HEK293T (cell line): ENCODE measurements around the gene GFRA3.

ENCODE experiments used
- BHLHE40 ChIP-seq: fragments of 450-650 bp; IDR thresholded peaks from 2 replicates; pipeline ENCODE4 v1.6.1; 2016; ENCODE audit warnings: mild to moderate bottlenecking, moderate library complexity, borderline replicate concordance
- ELF4 ChIP-seq: fragments of 450-650 bp; IDR thresholded peaks from 2 replicates; pipeline ENCODE4 v1.6.1; 2017; ENCODE audit warnings: antibody characterized with exemption
- FOXA1 ChIP-seq: fragments of 450-650 bp; IDR thresholded peaks from 2 replicates; pipeline ENCODE4 v1.6.1; 2016; ENCODE audit warnings: mild to moderate bottlenecking
- FOXK2 ChIP-seq: fragments of 450-650 bp; IDR thresholded peaks from 2 replicates; pipeline ENCODE4 v1.6.1; 2016; ENCODE audit warnings: mild to moderate bottlenecking
- FOXM1 ChIP-seq: fragments of 450-650 bp; IDR thresholded peaks from 2 replicates; pipeline ENCODE4 v1.6.1; 2017; ENCODE audit warnings: mild to moderate bottlenecking, borderline replicate concordance
- HDGF ChIP-seq: fragments of 450-650 bp; IDR thresholded peaks from 2 replicates; pipeline ENCODE4 v1.6.1; 2017; ENCODE audit warnings: antibody characterized with exemption, borderline replicate concordance
- L3MBTL2 ChIP-seq: fragments of 450-650 bp; conservative IDR thresholded peaks from 2 replicates; pipeline ENCODE4 v1.6.1; 2016; ENCODE audit warnings: mild to moderate bottlenecking
- LEF1 ChIP-seq: fragments of 450-650 bp; IDR thresholded peaks from 2 replicates; pipeline ENCODE4 v1.6.1; 2017; ENCODE audit warnings: mild to moderate bottlenecking, borderline replicate concordance
- SP1 ChIP-seq: fragments of 450-650 bp; IDR thresholded peaks from 2 replicates; pipeline ENCODE4 v1.6.1; 2017
- SUZ12 ChIP-seq: fragments of 450-650 bp; IDR thresholded peaks from 2 replicates; pipeline ENCODE4 v1.6.1; 2016; ENCODE audit warnings: mild to moderate bottlenecking
- TF ChIP-seq, protein P1 (sequence below): fragments of 450-650 bp; IDR thresholded peaks from 2 replicates; pipeline ENCODE4 v1.6.1; 2016

DNA sequence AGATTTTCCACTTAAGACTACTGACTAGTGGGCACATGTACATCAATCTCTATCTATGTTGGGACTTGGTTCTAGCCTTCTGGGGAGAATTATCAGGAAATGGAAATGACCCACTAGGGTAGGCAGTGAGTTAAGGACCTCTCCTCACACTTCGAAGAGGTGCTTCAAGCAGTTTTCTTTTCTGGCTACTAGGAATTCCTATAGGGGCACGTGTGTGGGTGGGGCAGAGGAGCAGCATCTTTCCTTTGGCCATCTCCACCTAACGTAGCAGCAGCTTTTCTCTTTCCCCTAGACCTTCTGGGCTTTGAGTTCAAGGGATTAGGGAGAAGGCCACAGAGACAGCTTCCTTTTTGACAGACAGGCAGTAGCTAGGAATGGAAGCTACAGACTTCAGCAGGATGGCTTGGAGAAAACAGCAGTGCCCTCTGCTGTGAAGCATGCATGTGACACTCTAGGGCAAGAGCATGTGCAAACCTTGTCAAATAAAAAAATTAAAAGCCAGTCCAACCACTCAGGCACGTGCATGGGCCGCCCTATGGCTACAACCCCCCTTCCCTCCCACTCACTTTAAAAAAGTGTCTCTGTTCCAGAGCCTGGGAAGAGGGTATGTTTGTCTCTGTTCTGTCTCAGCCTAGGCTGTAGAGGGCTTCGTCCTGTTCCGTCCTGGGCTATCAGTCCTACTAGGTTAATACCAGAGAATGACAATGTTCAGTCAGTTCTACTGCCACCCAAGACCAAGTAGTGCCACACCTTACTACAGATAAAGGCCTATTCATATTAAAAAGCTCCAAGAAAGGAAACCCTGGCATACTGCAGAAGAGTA is 8.7 kb upstream of the GFRA3 start:
- no peak for TF ChIP-seq SP1
- no peak for TF ChIP-seq FOXM1
- no peak for TF ChIP-seq BHLHE40
- no peak for TF ChIP-seq FOXK2
- no peak for TF ChIP-seq SUZ12
- no peak for TF ChIP-seq LEF1
- TF ChIP-seq L3MBTL2: no peak
- no peak for TF ChIP-seq ELF4
- TF ChIP-seq, protein P1, sequence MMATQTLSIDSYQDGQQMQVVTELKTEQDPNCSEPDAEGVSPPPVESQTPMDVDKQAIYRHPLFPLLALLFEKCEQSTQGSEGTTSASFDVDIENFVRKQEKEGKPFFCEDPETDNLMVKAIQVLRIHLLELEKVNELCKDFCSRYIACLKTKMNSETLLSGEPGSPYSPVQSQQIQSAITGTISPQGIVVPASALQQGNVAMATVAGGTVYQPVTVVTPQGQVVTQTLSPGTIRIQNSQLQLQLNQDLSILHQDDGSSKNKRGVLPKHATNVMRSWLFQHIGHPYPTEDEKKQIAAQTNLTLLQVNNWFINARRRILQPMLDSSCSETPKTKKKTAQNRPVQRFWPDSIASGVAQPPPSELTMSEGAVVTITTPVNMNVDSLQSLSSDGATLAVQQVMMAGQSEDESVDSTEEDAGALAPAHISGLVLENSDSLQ: peak; percentile 94
- no peak for TF ChIP-seq FOXA1
- TF ChIP-seq HDGF: no peak
